Activated gamma-delta T cell treated with Interleukin-2 at 50 U/mL for 16 hours (primary cell): ENCODE data around the gene EXOSC10.
"Not testable (repeated sequence)": the region's sequence is repeated elsewhere in the genome, so short reads cannot be mapped to it uniquely, and the experiment has no call there.

Experiments used
- DNase-seq: peaks from one replicate; pipeline ENCODE4 v3.0.0-alpha.2; 2020

Gene EXOSC10

DNA sequence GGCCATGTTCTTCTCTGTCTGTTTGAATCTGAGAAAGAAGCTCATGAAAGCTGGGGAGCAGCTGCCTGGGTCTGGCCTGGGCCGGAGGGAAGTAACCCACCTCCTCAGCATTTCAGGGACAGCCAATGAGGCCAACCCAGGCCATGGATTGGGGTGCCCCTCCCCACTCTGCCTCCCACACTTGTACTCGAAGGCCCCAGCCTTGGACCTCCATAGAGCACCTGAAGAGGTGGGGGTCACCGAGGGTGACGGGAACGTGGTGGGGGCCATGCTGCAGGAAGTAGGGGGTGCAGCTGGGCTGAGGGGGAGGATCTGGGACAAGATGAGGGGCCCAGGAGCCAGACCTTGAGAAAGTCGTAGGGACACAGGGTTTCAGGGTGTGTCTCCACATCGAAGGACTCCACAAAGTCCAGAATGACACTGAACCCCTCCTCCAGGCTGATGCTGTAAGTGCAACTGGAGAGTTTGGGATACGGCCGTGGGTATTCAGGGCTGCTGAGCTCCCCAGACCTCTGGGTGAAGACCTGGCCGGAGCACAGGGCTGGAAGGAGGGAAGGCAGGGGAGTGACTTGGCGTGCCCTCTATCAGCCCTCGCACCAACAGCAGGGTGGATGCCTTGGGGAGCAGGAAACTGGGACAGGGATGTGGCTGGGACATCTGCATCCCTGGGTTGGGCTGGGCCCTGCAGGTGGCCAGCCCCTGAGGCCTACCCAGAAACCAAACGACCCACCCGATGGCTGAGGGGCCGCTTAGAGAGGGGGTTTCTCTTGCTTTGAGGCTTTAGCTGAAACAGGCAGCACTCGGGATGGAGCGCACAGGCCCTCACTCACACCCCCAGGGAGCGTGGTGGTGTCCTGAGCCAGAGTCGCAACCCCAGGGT lies 56.4 kb downstream of the EXOSC10 start:
- no peak for DNase-seq

DNA sequence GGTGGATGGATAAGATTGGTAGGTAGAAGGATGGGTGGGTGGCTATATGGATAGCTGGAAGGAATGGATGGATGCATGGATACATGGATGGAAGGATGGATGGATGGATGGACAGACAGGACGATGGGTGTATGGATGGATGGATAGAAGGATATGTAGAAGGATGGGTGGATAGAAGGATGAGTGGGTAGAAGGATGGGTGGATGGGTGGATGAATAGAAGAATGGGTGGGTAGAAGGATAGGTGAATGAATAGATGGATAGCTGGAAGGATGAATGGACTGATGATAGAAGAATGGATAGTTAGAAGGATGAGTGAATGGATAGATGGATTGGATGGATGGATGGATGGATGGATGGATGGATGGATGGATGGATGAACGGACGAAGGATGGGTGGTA lies 57.6 kb downstream of the EXOSC10 start:
- no peak for DNase-seq

DNA sequence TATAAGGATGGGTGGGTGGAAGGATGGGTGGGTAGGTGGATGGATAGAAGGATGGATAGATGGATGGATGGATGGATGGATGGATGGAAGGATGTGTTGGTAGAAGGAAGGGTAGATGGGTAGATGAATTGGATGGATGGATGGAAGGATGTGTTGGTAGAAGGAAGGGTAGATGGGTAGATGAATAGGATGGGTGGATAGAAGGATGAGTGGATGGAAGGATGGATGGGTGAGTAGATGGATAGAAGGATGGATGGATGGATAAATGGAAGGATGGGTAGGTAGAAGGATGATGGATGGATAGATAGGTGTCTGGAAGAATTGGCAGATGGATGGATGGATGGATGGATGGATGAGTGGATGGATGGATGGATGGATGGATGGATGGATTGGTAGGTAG lies 58.6 kb downstream of the EXOSC10 start:
- no peak for DNase-seq

DNA sequence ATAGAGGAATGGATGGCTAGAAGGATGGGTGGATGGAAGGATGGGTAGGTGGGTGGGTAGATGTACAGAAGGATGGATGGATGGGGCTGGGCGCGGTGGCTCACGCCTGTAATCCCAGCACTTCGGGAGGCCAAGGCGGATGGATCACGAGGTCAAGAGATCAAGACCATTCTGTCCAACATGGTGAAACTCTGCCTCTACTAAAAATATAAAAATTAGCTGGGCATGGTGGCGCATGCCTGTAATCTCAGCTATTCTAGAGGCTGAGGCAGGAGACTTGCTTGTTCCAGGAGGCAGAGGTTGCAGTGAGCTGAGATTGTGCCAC lies 59.6 kb downstream of the EXOSC10 start:
- not testable (repeated sequence) for DNase-seq

DNA sequence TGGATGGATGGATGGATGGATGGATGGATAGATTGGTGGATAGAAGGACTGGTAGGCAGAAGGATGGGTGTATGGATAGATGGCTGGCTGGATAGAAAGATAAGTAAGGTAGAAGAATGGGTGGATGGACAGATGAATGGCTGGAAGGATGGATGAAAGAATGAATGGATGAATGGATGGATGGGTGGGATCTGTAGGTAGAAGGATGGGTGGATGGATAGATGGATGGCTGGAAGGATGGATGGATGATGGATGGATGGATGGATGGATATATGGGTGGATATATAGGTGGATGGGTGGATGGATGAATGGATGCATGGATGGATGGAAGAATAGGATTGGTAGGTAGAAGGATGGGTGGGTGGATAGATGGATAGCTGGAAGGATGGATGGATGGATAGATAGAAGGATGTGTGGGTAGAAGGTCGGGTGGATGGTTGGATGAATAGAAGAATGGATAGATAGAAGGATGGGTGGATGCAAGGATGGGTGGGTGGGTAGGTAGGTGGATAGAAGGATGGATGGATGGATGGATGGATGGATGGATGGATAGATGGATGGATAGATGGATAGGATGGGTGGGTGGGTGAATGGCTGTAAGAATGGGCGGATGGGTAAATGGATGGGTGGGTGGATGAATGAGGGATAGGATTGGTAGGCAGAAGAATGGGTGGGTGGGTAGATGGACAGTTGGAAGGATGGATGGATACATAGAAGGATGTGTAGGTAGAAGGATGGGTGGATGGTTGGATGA lies 60.1 kb downstream of the EXOSC10 start:
- DNase-seq = no peak

DNA sequence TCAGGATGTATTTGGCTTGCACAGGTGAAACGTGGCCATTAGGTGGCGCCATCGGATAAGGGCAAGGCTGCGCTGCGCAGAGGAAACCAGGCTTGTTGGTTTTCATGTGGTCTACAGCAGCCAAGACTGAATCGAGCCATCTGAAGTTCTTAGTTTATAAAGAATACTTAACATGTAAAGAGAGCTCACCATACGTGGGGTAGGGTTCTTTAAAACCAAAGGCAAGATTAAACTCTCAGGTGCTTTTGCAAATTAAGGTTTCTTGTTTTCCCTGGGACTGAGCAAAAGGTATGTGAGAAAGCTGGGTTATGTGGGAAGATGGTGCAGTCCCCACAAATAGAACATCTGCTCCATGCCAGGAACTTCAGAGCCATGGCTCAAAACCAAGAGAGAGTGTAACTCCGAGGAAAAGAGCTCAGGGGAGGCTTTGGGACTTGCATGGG lies 61.9 kb downstream of the EXOSC10 start:
- DNase-seq = peak; percentile 92

DNA sequence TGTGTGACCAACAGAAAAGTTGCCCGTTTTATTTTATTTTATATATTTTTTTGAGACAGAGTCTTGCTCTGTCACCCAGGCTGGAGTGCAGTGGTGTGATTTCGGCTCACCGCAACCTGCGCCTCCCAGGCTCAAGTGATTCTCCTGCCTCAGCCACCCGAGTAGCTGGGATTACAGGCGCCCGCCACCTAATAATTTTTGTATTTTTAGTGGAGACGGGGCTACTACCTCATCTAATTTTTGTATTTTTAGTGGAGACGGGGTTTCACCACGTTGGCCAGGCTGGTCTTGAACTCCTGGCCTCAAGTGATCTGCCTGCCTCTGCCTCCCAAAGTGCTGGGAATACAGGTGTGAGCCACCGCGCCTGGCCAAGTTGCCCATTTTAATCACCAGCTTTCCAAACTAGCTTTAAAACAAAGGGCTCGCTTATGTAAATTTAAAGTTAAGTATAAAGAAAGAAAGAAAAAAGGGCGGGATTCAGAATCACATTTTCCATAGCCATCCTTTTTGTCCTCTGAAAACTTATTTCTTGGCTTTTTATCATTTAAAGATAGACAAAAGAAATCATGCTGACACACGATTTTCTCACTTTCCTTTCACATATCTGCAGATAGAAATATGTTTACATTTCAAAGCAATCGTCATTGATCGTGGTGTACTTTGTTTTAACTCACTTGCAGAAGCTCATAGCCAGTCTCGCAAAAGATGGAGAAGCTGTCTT lies 62.5 kb downstream of the EXOSC10 start:
- not testable (repeated sequence) for DNase-seq

DNA sequence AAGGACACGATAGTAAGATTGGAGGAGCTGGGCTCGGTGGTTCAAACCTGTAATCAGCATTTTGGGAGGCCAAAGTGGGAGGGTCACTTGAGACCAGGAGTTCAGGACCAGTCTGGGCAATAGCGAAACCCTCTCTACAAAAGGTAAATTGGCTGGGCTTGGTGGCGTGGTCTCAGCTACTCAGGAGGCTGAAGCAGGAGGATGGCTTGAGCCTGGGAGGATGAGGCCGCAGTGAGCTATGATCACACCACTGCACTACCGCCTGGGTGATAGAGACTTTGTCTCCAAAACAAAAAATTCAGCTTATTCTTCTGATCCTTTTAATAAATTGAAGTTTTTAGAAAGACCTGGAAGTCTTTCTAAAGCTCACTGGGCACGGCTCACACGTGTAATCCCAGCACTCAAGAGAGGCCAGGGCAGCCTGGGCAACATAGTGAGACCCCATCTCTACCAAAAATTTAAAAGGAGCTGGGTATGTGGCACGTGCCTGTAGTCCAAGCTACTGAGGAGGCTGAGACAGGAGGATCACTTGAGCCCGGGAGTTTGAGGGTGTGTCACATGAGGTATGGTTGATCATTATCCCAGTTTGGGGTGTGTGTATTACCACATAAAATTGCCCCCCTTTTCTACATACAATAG lies 67.9 kb downstream of the EXOSC10 start:
- no peak for DNase-seq

DNA sequence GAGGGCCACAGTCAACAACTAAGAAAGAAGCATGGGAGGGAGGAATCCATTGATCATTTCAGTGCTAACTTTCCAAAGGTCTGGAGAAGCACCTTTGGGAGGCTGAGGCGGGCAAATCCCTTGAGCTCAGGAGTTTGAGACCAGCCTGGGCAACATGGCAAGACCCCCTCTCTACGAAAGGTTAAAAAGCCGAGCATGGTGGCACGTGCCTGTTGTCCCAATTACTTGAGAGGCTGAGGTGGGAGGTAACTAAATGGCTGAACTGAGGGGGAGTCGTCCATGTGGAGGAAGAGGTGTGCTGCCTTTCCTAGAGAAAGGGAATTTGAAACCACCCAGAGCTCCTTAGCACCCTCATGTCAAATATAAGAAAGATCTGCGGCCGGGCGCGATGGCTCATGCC lies 68.8 kb downstream of the EXOSC10 start:
- DNase-seq = no peak

DNA sequence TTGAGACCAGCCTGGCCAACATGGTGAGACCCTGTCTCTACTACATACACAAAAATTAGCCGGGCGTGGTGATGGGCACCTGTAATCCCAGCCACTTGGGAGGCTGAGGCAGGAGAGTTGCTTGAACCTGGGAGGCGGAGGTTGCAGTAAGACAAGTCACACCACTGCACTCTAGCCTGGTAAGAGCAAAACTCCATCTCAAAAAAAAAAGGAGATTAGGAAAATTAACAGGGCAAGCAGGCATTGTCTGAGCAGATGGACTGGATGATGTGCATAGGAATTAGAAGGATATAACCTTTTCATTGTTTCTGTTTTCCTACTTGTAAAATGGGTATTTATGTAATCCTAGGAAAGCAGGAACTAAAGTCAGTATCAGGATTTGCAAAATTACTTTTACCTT lies 71.7 kb downstream of the EXOSC10 start:
- DNase-seq = no peak

DNA sequence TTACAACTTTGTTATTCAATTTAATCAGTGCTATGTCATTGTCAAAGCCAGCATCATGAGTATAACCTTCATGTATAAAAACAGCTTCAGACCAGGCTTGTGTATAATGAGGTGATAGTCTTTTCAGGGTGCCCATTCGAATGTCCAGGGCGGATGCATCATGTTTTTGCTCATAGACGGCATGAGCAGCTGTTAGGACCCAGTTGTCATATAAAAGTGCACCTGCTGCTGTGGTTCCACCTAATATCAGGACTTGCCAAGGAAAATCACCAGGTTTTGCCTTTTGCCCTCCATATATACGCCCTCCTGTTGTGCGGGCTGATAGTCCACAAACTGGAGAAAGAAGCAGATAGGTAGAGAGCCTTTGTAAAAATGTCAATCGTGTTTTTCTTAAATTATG lies 72.4 kb downstream of the EXOSC10 start:
- no peak for DNase-seq

DNA sequence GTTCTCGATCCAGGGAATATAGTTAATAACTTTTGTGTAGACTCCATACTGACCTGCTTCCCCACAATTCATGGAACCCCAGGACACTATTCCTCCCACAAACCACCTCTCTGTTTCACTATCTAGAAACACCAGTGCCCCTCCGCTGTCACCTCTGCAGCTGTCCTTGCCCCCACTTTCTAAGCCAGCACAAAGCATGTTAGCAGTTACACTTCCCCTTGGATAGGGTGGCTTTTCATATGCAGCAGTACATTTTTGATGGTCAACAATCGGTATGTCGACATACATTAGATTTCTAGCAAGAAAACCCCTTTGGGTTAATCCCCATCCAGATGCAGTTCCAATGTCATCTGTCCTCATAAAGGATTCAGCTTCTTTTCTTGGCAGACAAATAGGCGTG lies 72.8 kb downstream of the EXOSC10 start:
- no peak for DNase-seq

DNA sequence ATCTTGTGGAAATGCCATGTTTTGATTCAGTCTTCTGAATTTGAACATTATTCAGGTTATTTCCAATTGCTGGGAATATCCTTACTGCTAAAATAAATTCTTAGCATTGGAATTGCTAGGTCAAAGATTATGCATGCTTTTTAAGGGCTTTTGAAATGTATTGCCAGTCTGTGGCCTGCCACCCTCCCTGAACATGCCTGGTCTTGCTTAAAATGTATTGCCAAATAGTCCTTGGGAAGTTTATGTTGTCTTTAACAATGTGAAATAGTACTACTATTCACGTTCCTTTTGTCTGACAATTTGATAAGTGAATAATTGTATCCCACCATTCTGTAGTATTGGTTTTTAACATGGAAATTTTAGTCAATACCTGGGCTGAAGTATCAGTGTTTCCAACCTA lies 73.6 kb downstream of the EXOSC10 start:
- DNase-seq = no peak

DNA sequence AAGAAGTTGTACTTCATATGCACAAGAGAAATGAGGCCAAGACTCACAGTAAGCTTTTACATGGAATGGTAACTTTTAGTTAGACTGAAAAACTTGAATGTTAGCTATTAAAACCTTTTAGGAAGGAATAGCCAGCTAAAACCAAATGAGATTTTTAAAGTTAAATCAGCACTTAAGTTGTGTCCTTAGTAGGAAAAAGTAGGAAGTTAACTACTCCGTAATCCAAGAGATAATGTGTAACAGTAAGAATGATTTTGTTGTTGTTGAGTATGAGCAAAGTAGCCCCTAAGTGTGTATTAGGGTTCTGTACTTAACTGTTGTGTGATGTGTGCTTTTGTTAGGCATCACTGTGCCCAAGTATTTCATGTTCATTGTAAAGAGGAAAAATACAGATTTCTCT lies 74.1 kb downstream of the EXOSC10 start:
- DNase-seq = no peak

DNA sequence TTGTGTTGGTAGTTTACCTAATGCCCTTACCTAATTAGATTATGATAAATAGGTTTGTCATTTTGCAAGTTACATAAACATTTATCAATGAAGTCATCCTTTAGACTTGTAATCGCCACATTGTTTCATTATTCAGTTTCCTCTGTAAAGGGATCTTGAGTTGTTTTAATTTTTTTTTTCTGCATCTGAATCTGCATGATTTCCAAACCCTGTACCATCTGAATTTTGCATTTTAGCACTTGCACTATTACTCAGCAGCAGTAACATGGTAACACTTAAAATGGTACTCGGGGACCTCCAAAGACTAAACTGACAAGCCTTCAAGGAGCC lies 74.8 kb downstream of the EXOSC10 start:
- no peak for DNase-seq

DNA sequence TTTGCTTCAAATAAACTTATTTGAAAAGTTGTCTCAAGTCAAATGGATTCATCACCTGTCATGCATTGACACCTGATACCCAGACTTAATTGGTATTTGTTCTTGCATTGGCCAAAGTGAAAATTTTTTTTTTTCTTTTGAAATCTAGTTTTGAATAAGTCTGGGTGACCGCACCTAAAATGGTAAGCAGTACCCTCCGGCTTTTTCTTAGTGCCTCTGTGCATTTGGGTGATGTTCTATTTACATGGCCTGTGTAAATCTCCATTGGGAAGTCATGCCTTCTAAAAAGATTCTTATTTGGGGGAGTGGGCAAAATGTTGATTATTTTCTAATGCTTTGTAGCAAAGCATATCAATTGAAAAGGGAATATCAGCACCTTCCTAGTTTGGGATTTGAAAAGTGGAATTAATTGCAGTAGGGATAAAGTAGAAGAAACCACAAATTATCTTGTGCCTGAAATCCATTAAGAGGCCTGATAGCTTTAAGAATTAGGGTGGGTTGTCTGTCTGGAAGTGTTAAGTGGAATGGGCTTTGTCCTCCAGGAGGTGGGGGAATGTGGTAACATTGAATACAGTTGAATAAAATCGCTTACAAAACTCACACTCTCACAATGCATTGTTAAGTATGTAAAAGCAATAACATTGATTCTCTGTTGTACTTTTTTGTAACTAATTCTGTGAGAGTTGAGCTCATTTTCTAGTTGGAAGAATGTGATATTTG lies 75.4 kb downstream of the EXOSC10 start:
- no peak for DNase-seq

DNA sequence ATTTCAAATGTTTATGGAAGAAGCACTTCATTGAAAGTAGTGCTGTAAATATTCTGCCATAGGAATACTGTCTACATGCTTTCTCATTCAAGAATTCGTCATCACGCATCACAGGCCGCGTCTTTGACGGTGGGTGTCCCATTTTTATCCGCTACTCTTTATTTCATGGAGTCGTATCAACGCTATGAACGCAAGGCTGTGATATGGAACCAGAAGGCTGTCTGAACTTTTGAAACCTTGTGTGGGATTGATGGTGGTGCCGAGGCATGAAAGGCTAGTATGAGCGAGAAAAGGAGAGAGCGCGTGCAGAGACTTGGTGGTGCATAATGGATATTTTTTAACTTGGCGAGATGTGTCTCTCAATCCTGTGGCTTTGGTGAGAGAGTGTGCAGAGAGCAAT lies 76.5 kb downstream of the EXOSC10 start:
- no peak for DNase-seq

DNA sequence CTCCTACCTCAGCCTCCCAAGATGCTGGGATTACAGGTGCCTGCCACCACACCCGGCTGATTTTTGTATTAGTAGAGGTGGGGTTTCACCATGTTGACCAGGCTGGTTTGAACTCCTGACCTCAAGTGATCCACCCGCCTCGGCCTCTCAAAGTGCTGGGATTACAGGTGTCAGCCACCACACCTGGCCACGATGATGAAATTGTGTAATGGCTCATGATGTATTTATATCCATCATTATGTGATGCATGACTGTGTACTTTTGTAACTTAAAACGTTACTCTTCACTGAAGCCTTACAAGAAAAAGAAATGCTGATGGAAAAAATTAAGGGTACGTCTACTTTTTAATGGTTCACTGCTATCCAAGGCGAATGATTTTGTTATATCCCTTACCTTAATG lies 79.7 kb downstream of the EXOSC10 start:
- no peak for DNase-seq

DNA sequence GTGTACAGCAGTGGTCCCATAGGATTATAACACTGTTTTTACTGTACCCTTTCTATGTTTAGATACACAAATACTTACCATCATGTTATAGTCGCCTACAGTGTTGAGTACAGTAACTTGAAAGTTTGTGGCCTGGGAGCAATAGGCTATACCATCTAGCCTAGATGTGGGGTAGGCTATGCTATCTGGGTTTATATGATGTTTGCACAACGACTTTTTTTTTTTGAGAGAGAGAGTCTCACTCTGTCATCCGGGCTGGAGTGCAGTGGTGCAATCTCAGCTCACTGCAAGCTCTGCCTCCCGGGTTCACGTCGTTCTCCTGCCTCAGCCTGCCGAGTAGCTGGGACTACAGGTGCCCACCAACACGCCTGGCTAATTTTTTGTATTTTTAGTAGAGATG lies 80.3 kb downstream of the EXOSC10 start:
- DNase-seq = not testable (repeated sequence)
